Lower lobe of right lung (tissue), 2 donors: ENCODE data around the gene JARID2. TPM values are rescaled to one million over a fixed set of nuclear protein-coding genes. Genes with fewer than 3 reads are reported as not detected.

Experiments
- ATAC-seq, 2 donors: fragments of 200-7000 bp; cut with Tn5 transposase; one replicate each; pipeline ENCODE4 v1.9.1; 2020 to 2022; ENCODE audit warnings: mild to moderate bottlenecking in 2 of 2, moderate library complexity in 2 of 2
- DNase-seq: peaks from one replicate; pipeline ENCODE4 v3.0.0-alpha.2; 2020
- H3K27ac ChIP-seq: fragments of 200-600 bp; one replicate; pipeline ENCODE4 v1.8.0; 2022
- H3K27me3 ChIP-seq: fragments of 200-600 bp; one replicate; pipeline ENCODE4 v1.8.0; 2022; ENCODE audit warnings: low read depth
- H3K36me3 ChIP-seq: fragments of 200-600 bp; one replicate; pipeline ENCODE4 v1.8.0; 2022; ENCODE audit warnings: mild to moderate bottlenecking
- H3K4me1 ChIP-seq: fragments of 200-600 bp; one replicate; pipeline ENCODE4 v1.8.0; 2022
- H3K4me3 ChIP-seq: fragments of 200-600 bp; one replicate; pipeline ENCODE4 v1.8.0; 2022; ENCODE audit warnings: mild to moderate bottlenecking
- H3K9me3 ChIP-seq: fragments of 200-600 bp; one replicate; pipeline ENCODE4 v1.8.0; 2022
- CTCF ChIP-seq: fragments of 200-600 bp; IDR thresholded peaks from one replicate; pipeline ENCODE4 v1.8.0; 2022; ENCODE audit warnings: antibody characterized with exemption, mild to moderate bottlenecking
- intact Hi-C: fragments of 100-400 bp; cut with DNase I; formaldehyde crosslinking; loops from one replicate; pipeline ENCODE4 v1.11.0; 2022
- total RNA-seq: library from RNA; stranded (reverse); fragmentation: NEBNext Ultra II Directional; extraction: Animal tissue kit (Norgen Biotek cat#: 25700); gene quantifications from one replicate; pipeline ENCODE4 v1.2.1, GENCODE V29; 2021
- donor health status: DM: no; HTN: yes; CAD: no; lungs with severe emphysema.

JARID2 gene
- total RNA-seq, 1 donor from 2014 or later = 16.0 TPM

- no peaks in the 10 kb centered on the region for H3K27me3 ChIP-seq
- H3K9me3 ChIP-seq = no peaks in the 10 kb centered on the region
- no peak overlapping the region for H3K4me3 ChIP-seq
- no peak overlapping the region for H3K27ac ChIP-seq
- H3K4me1 ChIP-seq = peaks cover 32% of the 10 kb centered on the region
- H3K36me3 ChIP-seq = no peaks in the 10 kb centered on the region
- no peak for DNase-seq
- ATAC-seq = peak in 1 of 2 donors; percentile 18
- intact Hi-C loops = no loop called here
- TF ChIP-seq CTCF = no peak
Measured at GRCh38 chr6:15326067-15326614, 80.3 kb downstream of the JARID2 start.

GRCh38 chr6:15327271-15327670, 81.4 kb downstream of the JARID2 start:
- no peaks in the 10 kb centered on the region for H3K27me3 ChIP-seq
- TF ChIP-seq CTCF = no peak
- H3K4me1 ChIP-seq = peaks cover 43% of the 10 kb centered on the region
- H3K9me3 ChIP-seq = no peaks in the 10 kb centered on the region
- DNase-seq = no peak
- peak; percentile 66 to 74 for ATAC-seq
- intact Hi-C loops = no loop called here
- H3K27ac ChIP-seq = no peak overlapping the region
- no peak overlapping the region for H3K4me3 ChIP-seq
- H3K36me3 ChIP-seq = no peaks in the 10 kb centered on the region

- ATAC-seq = no peak
- intact Hi-C loops = no loop called here
- no peak for DNase-seq
- TF ChIP-seq CTCF = no peak
- Histone ChIP-seq H3K9me3 (no peaks in the 10 kb centered on the region), H3K4me3 (no peak overlapping the region), H3K36me3 (no peaks in the 10 kb centered on the region), H3K27me3 (no peaks in the 10 kb centered on the region), H3K27ac (no peak overlapping the region), H3K4me1 (peaks cover 44% of the 10 kb centered on the region)
Measured at GRCh38 chr6:15329197-15329671, 83.4 kb downstream of the JARID2 start.

- H3K4me3 ChIP-seq = no peak overlapping the region
- H3K27me3 ChIP-seq = no peaks in the 10 kb centered on the region
- ATAC-seq (no peak), DNase-seq (no peak)
- peaks cover 44% of the 10 kb centered on the region for H3K4me1 ChIP-seq
- H3K36me3 ChIP-seq = no peaks in the 10 kb centered on the region
- H3K9me3 ChIP-seq = no peaks in the 10 kb centered on the region
- no peak for TF ChIP-seq CTCF
- H3K27ac ChIP-seq = no peak overlapping the region
- intact Hi-C loops = no loop called here
Measured at GRCh38 chr6:15330174-15330944, 84.5 kb downstream of the JARID2 start.

- peaks cover 44% of the 10 kb centered on the region for H3K4me1 ChIP-seq
Measured at GRCh38 chr6:15331143-15331542, 85.3 kb downstream of the JARID2 start.

More at GRCh38 chr6:15331143-15331542, 85.3 kb downstream of the JARID2 start:
- H3K36me3 ChIP-seq = no peaks in the 10 kb centered on the region
- TF ChIP-seq CTCF = no peak
- H3K9me3 ChIP-seq = no peaks in the 10 kb centered on the region
- no peak overlapping the region for H3K27ac ChIP-seq
- ATAC-seq = peak; percentile 40 to 72
- H3K4me3 ChIP-seq = no peak overlapping the region
- intact Hi-C loops = no loop called here
- no peak for DNase-seq
- no peaks in the 10 kb centered on the region for H3K27me3 ChIP-seq
